Hematopoietic multipotent progenitor cell treated with erythropoietin and hydrocortisone succinate and interleukin-3 and kit ligand, for 6 days (in vitro differentiated cells): ENCODE data around the gene DNAJC4.
A peak's percentile ranks its signal among the peaks of the same experiment; 100 is the strongest.

ENCODE experiments used
- DNase-seq: peaks from one replicate; pipeline ENCODE4 v3.0.0-alpha.2; 2015

The DNAJC4 gene, protein sequence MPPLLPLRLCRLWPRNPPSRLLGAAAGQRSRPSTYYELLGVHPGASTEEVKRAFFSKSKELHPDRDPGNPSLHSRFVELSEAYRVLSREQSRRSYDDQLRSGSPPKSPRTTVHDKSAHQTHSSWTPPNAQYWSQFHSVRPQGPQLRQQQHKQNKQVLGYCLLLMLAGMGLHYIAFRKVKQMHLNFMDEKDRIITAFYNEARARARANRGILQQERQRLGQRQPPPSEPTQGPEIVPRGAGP

DNA sequence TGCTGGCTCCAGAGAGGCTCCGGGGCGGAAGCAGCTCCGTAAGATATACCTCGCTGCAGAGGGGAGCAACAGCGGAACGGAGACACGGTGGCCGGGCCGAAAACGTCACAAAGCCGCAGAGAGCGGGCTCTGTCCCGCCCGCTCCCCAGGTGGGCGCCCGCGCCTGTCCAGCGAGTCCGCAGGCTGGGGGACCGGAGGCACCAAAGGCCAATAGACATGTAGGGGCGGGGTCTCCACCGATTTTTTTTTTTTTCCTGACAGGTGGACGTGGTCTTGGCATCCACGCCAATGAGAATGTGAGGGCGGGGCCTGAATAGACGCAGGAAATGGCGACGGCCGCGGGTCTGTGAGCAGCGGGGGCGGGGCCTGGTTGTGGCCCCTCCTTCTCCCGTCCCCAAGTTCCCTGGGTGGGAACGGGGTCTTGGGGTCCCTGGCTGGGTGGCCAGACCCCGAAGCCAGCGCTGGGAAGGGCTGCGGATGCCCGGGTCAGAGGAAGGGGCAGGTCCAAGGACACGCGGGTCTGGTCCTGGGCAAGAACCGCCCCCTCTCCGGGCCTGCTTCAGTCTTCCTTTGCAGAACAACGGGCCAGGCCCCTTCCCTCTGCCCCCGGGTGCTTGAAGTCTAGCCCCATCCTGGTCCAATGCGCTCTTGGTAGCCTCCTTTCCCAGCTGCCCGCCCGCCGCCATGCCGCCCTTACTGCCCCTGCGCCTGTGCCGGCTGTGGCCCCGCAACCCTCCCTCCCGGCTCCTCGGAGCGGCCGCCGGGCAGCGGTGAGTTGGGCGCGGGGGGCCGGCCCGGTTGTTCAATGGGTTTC lies at the start of gene DNAJC4:
Gene DNAJC4, plus strand, starts transcription at position 378 of the 814 bp plus-strand sequence. Its CDS starts 307 bp downstream, at position 685.
- DNase-seq = peak; percentile 99

DNA sequence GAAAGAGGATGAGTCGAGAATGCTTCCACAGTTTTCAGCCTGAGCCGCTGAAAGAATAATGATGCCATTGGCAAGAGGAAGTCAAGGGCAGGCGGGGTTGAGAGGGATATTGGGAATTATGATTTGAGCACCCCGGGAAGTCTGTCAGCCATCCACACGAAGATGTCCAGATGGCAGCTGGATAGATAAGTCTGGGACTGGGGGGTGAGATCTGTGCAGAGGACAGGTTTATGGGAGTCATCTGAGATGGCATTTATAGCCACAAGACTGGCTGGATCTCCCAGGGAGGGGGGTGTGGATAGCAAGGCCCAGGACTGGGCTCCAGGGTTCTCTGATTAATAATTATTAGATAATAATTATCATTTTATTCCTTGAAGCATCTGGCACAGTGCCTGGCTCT lies 49.5 kb upstream of the DNAJC4 start:
- DNase-seq = no peak

DNA sequence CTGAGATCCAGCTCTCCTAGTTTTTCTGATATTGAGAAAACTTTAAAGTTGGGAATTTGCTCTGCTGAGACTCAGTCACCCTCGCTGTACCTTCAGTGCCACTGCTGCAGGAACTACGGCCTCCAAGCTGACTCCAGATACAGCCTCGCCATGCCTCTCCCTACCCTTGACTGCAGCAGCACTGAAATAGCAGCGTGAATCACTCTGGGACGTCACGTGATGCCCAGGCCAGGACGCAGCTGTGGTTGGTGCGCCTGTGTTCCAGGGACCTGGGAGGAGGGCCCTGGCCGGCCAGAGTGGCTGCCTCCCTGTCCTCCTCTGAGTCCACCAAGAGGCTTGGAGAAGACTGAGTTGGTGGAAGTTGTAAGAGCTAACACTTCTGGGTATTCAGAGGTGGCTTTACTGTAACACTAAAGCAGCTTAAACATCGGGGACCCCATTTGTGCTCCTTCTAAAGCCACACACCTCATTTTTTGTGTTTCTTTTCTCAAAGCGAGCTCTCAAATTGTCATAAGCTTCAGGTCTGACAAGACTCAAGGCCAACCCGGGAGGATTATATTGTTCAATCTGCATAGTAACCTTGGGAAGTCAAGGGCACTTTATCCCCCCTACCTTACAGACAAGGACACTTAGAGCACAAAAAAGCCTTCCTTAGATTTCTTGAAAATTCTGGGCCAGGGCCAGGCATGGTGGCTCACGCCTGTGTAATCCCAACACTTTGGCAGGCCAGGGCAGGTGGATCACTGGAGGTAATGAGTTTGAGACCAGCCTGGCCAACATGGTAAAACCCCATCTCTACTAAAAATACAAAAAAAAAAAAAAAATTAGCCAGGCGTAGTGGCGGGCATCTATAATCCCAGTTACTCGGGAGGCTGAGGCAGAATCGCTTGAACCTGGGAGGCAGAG lies 48.6 kb upstream of the DNAJC4 start:
- peak; percentile 90 for DNase-seq

DNA sequence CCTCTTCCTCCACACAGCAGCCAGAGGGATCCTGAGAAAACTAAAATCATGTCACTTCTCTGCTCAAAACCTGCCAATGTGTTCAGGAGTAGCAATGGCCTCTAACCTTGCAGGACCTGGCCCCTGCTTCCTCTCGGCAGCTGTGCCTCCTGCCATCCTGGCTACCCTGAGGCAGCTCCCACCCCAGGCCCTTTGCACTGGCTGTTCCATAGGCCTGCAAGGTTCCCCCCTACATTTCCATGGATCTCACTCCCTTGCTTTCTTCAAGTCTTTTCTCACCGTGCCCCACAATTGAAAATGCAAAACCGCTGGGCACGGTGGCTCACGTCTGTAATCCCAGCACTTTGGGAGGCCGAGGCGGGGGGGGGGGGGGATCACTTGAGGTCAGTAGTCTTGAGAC lies 46.5 kb upstream of the DNAJC4 start:
- DNase-seq = no peak

DNA sequence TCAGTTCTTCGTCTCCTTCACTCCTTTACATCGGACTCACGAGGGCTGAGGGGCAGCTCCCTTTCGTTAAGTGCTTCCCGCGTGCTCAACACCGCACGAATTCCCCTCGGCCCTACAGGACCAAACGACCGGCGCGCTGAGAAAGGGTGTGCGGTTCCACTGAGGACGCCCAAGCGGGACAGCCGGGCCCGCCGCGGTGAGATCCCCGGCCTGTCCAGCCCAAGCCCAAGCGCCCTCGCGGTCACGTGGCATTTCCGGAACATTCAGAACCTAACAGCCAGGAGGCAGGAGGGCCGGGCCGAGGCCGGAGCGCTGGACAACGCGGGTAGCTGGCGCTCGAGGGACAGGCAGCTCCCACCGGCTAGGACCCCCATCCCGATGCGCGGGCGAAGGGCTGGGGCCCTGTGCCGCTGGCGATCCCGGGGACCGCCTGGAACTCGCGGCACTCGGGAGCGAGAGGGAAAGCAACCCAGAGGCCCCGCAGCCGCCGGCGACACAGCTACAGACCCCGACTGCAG lies 45.1 kb upstream of the DNAJC4 start:
- no peak for DNase-seq

DNA sequence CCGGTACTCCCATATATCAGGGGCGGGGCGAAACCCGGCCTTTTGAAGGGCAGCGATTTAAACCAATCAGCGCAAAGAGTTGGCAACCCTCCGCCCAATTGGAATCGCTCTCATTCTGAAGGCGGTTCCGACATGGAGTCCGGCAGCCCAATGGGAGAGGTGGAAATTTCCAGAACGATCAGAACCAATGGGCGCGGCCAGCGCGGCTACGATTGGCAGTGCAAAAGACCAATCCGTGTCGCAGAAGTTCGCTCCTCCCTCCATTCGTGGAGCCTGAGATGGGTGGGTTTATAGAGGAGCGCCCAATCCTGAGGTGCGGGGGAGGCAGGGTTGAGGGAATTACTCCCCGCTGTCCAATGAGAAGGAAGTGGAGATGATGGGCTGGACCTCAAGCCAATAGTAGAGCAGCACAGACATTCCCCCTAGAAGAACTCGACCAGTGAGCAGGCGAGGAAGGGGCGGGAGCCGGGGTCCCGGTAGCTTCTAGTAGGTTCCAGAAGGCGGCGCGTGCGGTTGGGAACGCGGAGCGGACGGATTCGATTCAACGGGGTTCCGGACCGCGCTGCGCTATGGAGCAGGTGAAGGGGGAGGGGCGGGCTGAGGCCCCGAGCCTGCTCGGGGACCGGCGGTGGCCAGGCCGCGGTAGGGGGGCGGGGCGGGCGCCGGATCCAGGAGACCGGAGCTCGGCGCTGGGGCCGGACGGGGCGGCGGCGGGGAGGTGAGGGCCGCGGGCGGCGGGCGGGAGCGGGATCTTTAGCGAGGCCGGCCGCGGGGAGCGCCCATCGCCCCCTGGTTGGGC lies 44.5 kb upstream of the DNAJC4 start, which contains the start of gene STIP1:
Gene STIP1, plus strand, starts transcription at position 479 of the 799 bp plus-strand sequence. Its CDS starts 91 bp downstream, at position 570.
- peak; percentile 100 for DNase-seq

DNA sequence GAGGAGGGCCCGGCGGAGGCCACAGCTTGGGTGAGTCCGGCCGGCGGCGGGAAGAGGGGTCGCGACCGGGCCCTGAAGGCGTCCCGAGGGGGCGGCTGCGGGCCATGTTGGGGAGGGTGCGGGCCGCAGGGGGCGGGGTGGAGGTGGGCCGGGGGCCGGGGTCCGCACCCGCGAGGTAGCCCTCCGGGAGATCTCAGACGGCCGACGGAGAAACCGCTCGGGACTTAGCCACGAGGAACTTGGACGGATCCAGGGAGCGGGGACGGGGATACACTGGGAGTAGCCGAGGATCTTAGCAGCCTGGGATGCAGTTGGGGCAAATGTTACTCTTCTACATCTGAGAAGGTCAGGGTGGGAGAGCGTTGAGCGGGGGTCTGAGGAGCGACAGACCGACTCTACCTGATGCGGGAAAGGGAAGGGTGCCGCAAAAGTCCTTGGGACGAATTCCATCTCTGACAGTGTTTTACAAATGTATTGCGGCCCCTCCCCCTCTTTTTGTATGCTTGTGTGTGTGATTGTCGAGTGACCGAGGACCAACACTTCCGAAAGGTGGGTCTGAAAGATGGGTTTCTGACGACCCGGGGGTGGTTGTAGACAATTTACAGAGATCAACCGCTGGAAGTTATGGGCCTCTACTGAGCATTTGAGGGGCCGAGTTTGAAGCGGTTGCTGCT lies 43.7 kb upstream of the DNAJC4 start:
- DNase-seq = peak; percentile 43

DNA sequence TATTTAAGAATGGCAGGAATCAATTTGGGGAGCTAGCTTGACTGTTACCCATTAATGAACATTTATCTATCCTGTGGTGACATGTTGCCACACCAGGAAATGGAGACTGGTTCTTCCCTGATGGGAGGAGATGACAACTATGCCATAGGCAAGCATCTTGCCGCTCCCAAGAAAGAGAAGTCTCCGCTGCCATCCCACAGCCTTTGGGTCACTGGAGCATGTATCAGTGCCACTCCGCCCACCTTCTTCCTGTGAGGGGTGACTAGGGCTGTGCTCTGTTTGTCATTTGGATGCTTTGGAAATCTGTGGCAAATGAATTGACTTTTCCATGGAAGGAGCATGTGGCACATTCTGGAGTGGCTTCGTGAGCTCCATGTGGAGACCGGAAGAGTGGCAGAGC lies 37.9 kb upstream of the DNAJC4 start:
- no peak for DNase-seq

DNA sequence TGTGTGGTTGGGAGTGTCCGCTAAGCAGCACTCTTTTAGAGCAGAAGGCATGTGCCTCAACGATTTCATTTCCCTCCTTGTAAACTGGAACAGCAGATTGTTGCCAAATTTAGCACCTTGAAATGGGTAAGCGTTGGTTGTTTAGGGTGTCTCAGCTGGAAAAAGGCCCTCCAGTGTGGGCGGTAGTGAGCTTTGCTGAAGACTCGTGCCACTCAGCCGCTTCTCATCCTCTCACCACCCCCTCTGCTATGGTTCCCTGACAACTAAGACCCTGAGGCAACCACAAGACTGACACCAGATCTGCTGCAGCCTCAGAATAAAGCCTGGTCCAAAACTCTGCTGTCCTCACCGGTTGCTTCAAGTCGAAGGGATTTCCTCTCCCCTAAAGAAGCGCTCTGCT lies 33.7 kb upstream of the DNAJC4 start:
- no peak for DNase-seq

DNA sequence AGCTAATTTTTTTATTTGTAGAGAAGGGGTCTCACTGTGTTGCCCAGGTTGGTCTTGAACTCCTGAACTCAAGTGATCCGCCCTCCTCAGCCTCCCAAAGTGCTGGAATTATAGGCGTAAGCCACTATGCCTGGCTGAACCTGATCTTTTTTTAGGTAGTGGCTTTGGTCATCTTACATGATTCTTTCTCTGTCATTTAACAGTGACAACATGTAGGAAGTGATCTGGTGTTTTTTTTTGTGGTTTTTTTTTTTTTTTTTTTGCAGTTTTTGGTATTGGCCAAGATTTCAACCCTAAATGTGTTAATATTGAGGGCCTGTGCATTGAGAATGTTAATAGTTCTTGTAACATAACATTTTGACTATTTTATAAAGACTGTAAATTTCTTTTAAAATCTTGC lies 31.8 kb upstream of the DNAJC4 start:
- DNase-seq = no peak

DNA sequence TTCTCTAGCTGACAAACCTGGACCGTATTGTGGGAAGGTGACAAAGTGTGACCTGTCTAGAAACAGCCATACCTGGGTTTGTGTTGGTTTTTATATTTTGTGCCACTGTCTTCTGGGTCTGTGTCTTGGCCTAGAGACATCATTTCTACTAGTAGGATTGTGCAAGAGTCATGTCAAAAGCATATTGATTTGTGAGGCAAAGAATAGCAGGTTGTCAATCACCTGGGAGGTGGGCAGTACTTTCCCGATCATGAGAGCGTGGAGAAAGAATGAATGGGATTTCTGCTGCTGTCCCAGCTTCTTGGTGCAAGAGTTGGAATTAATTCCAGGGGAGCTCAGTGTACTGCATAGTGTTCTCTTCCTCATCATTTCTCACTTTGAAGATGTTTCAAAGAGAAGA lies 28.8 kb upstream of the DNAJC4 start:
- no peak for DNase-seq

DNA sequence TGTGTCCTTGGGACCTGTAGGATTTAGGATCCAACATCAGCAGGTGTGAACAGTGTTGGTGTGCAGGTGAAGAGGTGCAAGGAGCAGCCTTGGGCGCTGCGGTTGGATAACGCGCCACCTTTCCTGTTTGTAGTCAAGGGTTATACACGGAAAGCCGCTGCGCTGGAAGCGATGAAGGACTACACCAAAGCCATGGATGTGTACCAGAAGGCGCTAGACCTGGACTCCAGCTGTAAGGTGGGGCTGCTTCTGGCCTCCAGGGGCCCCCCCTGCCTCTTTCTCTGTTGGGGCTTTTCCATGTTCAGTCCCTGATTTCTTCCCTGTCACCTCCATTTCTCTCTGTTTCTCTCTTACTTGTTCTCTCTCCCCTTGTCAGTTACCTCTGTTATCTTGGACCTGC lies 27.4 kb upstream of the DNAJC4 start:
- DNase-seq = no peak

DNA sequence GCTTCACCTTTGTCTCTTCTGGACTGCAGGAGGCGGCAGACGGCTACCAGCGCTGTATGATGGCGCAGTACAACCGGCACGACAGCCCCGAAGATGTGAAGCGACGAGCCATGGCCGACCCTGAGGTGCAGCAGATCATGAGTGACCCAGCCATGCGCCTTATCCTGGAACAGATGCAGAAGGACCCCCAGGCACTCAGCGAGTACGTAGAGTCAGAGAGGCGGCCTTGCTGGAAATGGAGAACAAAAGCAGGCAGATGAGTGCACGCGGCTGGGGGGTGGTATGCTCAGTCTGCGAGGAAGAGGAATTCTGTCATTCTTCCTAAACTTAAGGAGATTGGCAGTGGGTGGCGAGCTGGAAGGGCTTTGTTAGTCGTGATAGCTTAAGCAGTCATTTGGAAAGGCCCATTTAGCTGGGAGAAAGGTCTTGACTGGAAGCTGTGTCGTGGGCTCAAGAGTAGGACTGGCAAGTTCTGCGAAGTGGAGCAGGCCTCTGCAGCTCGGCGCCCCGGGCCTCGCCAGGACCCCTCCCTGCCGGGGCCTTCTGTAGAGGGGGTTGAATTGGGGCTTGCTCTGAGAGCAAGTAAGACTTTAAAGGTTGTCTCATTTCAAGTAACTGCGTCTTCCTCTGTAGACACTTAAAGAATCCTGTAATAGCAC lies 26.8 kb upstream of the DNAJC4 start:
- no peak for DNase-seq

DNA sequence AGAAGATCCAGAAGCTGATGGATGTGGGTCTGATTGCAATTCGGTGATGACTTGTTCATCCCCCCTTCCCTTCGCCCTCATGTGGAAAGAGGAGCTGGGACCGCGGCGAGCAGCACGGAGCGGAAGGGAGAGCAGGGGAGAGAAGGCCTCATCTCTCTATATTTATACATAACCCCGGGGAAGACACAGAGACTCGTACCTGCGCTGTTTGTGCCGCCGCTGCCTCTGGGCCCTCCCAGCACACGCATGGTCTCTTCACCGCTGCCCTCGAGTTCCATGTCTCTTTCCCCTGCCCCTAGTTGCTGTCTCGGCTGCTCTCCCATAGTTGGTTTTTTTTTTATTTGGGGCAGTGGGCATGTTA lies 26.3 kb upstream of the DNAJC4 start:
- no peak for DNase-seq

DNA sequence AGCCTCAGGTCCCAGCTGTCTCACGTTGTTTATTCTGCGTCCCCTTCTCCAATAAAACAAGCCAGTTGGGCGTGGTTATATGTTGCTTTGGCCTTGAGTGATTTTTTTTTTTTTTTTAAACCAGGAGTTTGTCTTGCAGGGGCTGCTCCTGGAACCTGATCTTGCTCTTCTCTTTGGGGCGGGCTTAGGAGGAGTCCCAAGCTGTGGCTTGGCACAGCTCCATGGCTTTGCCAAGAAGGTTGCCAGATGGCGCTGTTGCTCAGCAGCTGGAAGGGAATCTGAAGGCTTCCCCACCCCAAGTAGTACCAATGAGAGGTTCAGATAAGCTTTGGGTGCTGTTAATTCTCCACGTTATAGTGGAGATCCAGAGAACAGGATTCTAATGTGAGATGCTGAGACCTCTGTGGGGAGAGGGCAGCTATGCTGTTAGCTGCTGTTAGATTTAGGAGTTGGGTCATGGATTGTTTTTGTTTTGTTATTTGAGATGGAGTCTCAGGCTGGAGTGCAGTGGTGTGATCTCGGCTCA lies 25.8 kb upstream of the DNAJC4 start:
- DNase-seq = peak; percentile 99

DNA sequence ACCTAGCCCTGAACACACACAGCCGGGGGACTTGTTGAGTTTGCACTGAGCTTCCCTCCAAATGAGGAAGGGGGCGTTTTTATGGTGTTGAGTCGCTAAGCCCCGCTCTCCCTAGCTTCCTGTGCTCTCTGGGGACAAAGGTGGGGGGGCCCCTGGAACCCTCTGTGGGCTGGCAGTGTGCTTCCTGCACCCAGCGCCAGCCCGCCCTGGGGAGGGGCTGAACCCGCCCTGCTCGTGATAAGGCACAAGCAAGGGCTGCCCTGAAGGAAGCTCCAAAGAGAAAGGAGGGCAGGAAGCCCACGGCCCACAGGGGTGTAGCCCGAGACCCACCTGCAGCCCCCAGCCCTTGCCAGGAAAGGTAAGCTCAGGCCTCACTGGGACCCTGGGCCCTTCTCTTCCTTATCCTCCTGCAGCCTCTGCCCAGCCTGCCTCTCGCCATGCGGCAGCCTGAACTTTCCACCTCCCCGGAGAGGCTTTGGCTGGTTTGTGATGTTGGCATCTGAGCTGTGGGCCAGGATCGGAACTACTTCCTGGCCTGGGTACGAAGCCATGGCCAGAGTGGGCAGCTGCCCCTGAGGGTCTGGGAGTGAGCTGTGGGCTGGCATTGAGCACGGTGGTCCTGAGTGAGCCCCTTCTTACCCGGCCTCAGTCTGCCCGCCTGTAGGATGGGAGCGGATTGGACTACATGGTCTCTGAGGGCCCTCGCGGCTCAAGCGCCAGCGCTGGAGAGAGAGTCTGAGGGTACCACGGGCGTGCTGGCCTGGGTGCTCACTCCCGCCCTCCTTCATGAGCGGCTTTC lies 23.7 kb upstream of the DNAJC4 start, which contains the start of gene FERMT3:
Gene FERMT3, plus strand, starts transcription at position 265 of the 799 bp plus-strand sequence. CDS start 644 bp downstream, outside the sequence.
- peak; percentile 94 for DNase-seq

DNA sequence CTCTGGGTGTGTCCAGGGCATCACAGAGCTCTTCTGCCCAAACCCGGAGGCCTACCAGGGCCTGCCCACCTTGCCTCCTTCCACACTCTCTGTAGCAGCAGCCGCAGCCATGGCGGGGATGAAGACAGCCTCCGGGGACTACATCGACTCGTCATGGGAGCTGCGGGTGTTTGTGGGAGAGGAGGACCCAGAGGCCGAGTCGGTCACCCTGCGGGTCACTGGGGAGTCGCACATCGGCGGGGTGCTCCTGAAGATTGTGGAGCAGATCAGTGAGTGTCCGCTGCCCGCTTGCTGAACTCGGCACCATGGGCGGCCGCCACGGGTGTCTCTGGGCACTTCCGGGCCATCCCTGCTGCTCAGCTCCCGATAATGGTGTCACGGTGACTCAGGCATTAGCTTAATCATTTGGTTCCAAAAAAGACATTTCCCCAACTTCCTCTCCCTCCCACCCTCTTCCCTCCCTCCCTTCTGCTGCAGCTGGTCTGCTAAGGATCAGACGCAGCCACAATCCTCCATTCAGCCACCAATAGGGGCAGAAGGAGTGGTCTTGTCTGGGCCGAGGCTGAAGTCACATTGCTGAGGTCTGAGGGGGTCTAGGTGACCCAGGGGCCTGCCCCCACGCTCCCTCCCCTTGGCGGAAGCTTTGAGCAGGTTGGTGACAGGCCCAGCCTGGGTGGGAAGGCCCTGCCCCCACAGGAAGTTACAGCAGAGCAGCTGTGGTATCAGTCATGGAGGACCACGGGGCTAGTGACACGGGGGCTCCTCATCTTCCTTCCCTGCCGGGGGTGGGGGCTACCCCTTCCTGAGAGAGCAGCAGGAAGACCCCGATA lies 22.9 kb upstream of the DNAJC4 start:
- DNase-seq = peak; percentile 94

DNA sequence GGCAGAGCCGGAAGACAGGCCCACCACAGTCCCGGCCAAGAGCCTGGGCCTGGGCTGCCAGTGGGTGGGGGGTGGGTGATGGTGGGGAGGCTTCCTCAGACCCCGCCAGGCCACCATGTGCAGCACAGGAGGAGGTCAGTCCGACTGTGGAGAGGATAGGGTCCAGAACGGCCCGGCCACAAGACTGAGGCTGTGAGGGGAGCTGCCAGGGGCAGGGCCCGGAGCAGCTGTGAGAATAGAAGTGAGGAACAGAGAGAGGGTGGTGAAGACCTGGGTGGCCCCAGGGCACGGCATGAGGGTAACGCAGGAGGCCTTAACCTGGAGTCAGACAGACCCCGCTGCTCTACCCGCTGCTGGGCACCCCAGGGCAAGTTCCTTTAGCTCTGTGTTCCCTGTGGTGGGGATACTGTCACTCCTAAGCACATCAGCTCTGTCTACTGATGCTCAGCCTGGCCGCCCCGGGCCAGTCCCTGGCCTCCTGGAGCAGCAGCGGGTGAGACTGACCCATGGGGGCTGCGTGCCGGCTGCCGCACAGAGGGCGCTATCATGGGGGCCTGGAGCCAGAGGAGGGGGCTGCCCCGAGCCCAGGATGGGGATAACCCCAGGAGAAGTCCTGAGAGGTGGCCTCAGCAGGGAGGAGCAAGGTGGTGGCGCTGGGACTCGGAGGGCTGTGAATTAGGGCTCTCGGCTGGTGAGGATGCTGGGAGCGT lies 22.1 kb upstream of the DNAJC4 start:
- DNase-seq = no peak
